Uterus (tissue), 2 donors: Measurements from ENCODE around the gene CDH4.

Source experiments
- POLR2A ChIP-seq, 2 donors: fragments of 450-650 bp; IDR thresholded peaks; one replicate each; pipeline ENCODE4 v1.6.1; 2016; ENCODE audit warnings: antibody characterized with exemption in 2 of 2, mild to moderate bottlenecking in 1 of 2, moderate library complexity in 1 of 2
- TF ChIP-seq, protein P1 (sequence below), 4 experiments: fragments of 200-600 bp in 2 of 4; fragments of 450-650 bp in 2 of 4; sonication (generic) in 2 of 4; IDR thresholded peaks; one replicate each; pipeline ENCODE4 v1.5.1; 2016 to 2019; ENCODE audit warnings: antibody characterized with exemption in 4 of 4, mild to moderate bottlenecking in 2 of 4, moderate library complexity in 1 of 4

DNA sequence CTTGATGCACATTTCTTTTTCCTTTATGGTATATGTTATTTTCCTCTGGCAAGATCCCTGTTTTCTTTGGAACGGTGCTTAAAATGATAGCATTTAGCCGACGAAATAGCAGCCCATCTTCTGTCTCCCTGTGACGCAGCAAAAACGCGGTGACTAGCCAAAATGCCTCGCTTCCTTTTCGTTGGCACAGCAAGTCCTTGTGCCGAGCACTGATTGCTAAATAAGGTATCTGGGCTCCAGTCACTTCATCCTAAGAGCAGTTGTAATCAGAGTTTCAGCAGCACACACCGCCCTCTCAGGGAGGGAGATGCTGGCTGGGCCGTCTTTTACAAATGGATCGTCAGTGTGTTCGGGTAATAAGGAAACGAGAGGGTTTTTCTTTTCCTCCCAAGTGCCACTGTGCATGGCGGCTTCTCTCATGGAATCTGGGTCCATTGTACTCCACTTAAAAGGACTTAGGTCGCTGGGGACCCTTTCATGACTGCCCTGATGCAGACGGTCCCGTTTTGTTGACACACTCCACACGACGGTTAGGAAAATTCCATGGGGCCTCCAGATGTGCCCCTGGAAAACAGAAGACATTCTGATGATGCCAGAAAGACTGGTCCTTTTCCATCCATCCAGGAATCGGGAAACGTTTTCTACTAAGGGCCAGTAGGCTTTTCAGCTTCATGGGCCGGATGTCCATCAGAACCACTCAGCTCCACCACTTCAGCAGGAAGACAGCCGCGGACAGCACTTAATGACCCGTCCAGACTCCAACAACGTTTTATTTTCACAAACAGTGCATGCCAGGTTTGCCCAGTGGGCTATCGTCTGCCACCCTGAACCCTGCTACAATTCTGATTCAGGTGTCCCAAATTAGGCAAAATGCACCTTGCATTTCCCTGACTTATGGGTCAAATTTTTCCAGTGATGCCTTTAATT is 185.5 kb downstream of the CDH4 start:
- TF ChIP-seq POLR2A (IDR thresholded peaks at IDR 0.05): no peak
- TF ChIP-seq, protein P1, sequence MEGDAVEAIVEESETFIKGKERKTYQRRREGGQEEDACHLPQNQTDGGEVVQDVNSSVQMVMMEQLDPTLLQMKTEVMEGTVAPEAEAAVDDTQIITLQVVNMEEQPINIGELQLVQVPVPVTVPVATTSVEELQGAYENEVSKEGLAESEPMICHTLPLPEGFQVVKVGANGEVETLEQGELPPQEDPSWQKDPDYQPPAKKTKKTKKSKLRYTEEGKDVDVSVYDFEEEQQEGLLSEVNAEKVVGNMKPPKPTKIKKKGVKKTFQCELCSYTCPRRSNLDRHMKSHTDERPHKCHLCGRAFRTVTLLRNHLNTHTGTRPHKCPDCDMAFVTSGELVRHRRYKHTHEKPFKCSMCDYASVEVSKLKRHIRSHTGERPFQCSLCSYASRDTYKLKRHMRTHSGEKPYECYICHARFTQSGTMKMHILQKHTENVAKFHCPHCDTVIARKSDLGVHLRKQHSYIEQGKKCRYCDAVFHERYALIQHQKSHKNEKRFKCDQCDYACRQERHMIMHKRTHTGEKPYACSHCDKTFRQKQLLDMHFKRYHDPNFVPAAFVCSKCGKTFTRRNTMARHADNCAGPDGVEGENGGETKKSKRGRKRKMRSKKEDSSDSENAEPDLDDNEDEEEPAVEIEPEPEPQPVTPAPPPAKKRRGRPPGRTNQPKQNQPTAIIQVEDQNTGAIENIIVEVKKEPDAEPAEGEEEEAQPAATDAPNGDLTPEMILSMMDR (IDR thresholded peaks at IDR 0.05): no peak
